Tibial nerve (tissue), 4 donors: ENCODE measurements around the gene SFXN5.

ENCODE experiments used
- CTCF ChIP-seq, 5 experiments: fragments of 200-600 bp in 3 of 5; fragments of 450-650 bp in 2 of 5; sonication (generic) in 3 of 5; IDR thresholded peaks; one replicate each; pipeline ENCODE4 v1.5.1; 2016 to 2019; ENCODE audit warnings: antibody characterized with exemption in 5 of 5, mild to moderate bottlenecking in 3 of 5, moderate library complexity in 2 of 5
- EP300 ChIP-seq, 2 donors: sonication (generic); formaldehyde crosslinking; IDR thresholded peaks; one replicate each; pipeline ENCODE4 v1.6.1; 2017; ENCODE audit warnings: antibody characterized with exemption in 2 of 2, mild to moderate bottlenecking in 1 of 2

GRCh38 chr2:72895759-72896281 is 175.7 kb downstream of the SFXN5 start:
- TF ChIP-seq CTCF (IDR thresholded peaks at IDR 0.05) (no peak), EP300 (IDR thresholded peaks at IDR 0.05) (no peak)
